ENCODE measurements around the gene HNRNPH3.

The HNRNPH3 gene

GRCh38 chr10:68332259-68333057, 594 bp downstream of the HNRNPH3 start, which contains the start of gene PBLD:
PBLD (minus strand) TSS chr10:68332928; CDS start chr10:68306844, 26,084 bp downstream.
- peak; percentile 64 for DNase-seq

- no peak for DNase-seq
Measured at GRCh38 chr10:68333058-68333395, 1.2 kb downstream of the HNRNPH3 start.

- no peak for DNase-seq
Measured at GRCh38 chr10:68333440-68334431, 1.9 kb downstream of the HNRNPH3 start.

GRCh38 chr10:68334672-68335467, 3.0 kb downstream of the HNRNPH3 start:
- no peak for DNase-seq

- DNase-seq, result no peak
Measured at GRCh38 chr10:68336754-68337351, 5.0 kb downstream of the HNRNPH3 start.

GRCh38 chr10:68340358-68341080, 8.7 kb downstream of the HNRNPH3 start:
- no peak for DNase-seq

GRCh38 chr10:68342909-68343516, 11.1 kb downstream of the HNRNPH3 start:
- DNase-seq, result no peak

- no peak for DNase-seq
Measured at GRCh38 chr10:68345621-68346020, 13.8 kb downstream of the HNRNPH3 start.

GRCh38 chr10:68346774-68347173, 14.9 kb downstream of the HNRNPH3 start:
- no peak for DNase-seq

- peak; percentile 26 for DNase-seq
Measured at GRCh38 chr10:68348265-68348741, 16.4 kb downstream of the HNRNPH3 start.

- DNase-seq, result no peak
Measured at GRCh38 chr10:68353537-68353936, 21.7 kb downstream of the HNRNPH3 start.

GRCh38 chr10:68359189-68359588, 27.3 kb downstream of the HNRNPH3 start:
- no peak for DNase-seq

- no peak for DNase-seq
Measured at GRCh38 chr10:68362590-68362989, 30.7 kb downstream of the HNRNPH3 start.

- no peak for DNase-seq
Measured at GRCh38 chr10:68364101-68364886, 32.4 kb downstream of the HNRNPH3 start.

GRCh38 chr10:68365611-68366010, 33.7 kb downstream of the HNRNPH3 start:
- no peak for DNase-seq

- DNase-seq, result no peak
Measured at GRCh38 chr10:68366600-68366999, 34.7 kb downstream of the HNRNPH3 start.

- DNase-seq, result no peak
Measured at GRCh38 chr10:68367121-68367520, 35.3 kb downstream of the HNRNPH3 start.

- no peak for DNase-seq
Measured at GRCh38 chr10:68371604-68372003, 39.7 kb downstream of the HNRNPH3 start.

GRCh38 chr10:68385740-68386139, 53.9 kb downstream of the HNRNPH3 start:
- DNase-seq, result no peak
